Activated CD4-positive, alpha-beta memory T cell treated with anti-CD3 and anti-CD28 coated beads for 36 hours (primary cell): ENCODE results near the gene SH3PXD2B. TPM values are rescaled to one million over a fixed set of nuclear protein-coding genes. Genes with fewer than 3 reads are reported as not detected.
A peak's percentile ranks its signal among the peaks of the same experiment; 100 is the strongest.

ENCODE experiments used
- CTCF ChIA-PET: fragments of 350-600 bp; sonication (Branson Sonifier 250); formaldehyde crosslinking; loops from one replicate; lab custom pipeline; 2021; ENCODE audit warnings: antibody characterized with exemption, inconsistent platforms; lab: Charles Lee
- POLR2A ChIA-PET: fragments of 350-600 bp; sonication (Branson Sonifier 250); formaldehyde crosslinking; loops from one replicate; lab custom pipeline; 2021; ENCODE audit warnings: antibody characterized with exemption; lab: Charles Lee
- DNase-seq: peaks from one replicate; pipeline ENCODE4 v3.0.0-alpha.2; 2020
- H3K27ac Mint-ChIP-seq: one replicate; pipeline ENCODE4 v1.8.0; 2021; ENCODE audit warnings: mixed read lengths
- H3K27me3 Mint-ChIP-seq: one replicate; pipeline ENCODE4 v1.8.0; 2021; ENCODE audit warnings: mixed read lengths
- H3K36me3 Mint-ChIP-seq: one replicate; pipeline ENCODE4 v1.8.0; 2021; ENCODE audit warnings: mixed read lengths
- H3K4me1 Mint-ChIP-seq: one replicate; pipeline ENCODE4 v1.8.0; 2021; ENCODE audit warnings: low read depth, mixed read lengths
- H3K4me3 Mint-ChIP-seq: one replicate; pipeline ENCODE4 v1.8.0; 2021; ENCODE audit warnings: mild to moderate bottlenecking, mixed read lengths
- H3K9me3 Mint-ChIP-seq: one replicate; pipeline ENCODE4 v1.8.0; 2021; ENCODE audit warnings: mixed read lengths
- intact Hi-C: fragments of 100-400 bp; cut with micrococcal nuclease; formaldehyde crosslinking; loops from one replicate; pipeline ENCODE4 v1.15.1; 2023
- total RNA-seq, 2 experiments: library from RNA; stranded (reverse); gene quantifications; one replicate each; pipeline ENCODE4 v1.2.3, GENCODE V29; 2021

Gene SH3PXD2B
- total RNA-seq, 2 experiments from 2014 or later = 0.99 to 1.1 TPM

DNA sequence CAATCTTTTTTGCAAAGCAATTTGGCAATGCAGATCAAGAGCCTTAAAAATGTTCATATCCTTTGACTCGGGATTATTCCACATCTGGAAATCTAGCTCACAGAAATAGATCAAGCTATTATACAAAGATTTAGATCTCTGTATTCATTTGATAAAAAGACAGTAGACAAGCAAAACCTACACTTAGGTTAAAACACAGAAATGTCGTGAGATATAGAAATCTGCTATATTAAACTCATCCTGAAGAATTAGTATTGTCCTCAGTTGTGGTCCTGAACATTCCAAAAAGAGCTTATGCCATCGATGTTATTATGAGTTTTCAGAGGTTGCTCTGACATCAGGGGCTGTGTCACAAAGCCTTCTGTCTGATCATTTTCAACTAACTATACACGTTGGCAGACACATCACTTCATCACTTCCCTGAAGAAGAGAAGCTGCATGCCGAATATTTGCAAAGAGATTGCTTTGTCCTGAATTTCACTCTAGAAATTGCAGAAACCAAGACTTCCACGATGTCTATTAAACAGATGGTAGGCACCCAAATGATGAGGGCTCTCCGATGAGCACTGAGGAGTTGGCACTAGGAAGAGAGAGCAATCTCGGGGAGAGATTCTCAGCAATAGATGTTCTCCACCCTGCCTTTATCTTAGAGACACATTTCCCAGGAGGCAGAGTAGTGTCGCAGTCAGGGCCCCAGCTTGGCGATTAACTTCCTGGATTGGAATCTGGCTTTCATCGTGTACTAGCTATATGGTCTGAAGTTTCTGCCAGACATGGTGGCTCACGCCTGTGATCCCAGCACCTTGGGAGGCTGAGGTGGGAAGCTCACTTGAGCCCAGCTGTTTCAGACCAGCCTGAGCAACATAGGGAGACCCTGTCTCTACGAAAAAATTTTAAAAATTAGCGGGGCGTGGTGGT is 168.8 kb downstream of the SH3PXD2B start:
- DNase-seq = no peak
- no peaks in the 10 kb centered on the region for H3K36me3 Mint-ChIP-seq
- no peaks in the 10 kb centered on the region for H3K9me3 Mint-ChIP-seq
- ChIA-PET POLR2A (interaction anchor here (0.6 kb wide), 1 partner anchor 108 kb away, joined by 3 read pairs; no protein-coding TSS in a partner anchor), CTCF (interaction anchor here (0.7 to 2.0 kb wide), 7 partner anchors 8 to 226 kb away, joined by 3 to 10 read pairs (median 3); partner anchors contain the start of gene STK10)
- H3K27ac Mint-ChIP-seq = no peak overlapping the region
- H3K4me1 Mint-ChIP-seq = peaks cover 26% of the 10 kb centered on the region
- H3K4me3 Mint-ChIP-seq = peak overlapping the region; percentile 12
- no peaks in the 10 kb centered on the region for H3K27me3 Mint-ChIP-seq
- intact Hi-C loops = no loop called here

DNA sequence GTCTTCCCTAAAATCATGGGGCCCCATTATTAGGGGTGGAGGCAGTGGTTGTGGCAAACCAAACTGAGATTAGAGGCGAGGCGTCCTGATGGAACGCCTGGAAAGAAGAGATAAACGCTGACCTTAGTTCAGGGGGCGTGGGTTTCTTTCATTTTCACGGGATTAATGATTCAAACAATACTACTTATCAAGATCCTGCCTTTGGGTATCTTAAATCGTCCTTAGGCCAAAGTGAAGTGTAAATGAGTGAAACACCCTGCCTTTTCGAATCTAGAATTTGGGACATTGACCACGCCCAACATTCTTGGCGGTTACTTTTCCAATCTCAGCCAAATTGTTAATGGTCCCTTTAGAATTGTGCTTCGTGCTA is 169.7 kb downstream of the SH3PXD2B start:
- DNase-seq = no peak
- Mint-ChIP-seq H3K27me3 (no peaks in the 10 kb centered on the region), H3K4me1 (peaks cover 26% of the 10 kb centered on the region), H3K27ac (no peak overlapping the region), H3K36me3 (no peaks in the 10 kb centered on the region), H3K9me3 (no peaks in the 10 kb centered on the region), H3K4me3 (peak overlapping the region; percentile 75)
- intact Hi-C loops = loop anchor here (1.0 to 5.0 kb wide), 4 partner anchors 9 to 897 kb away; partner anchors contain the start of genes FBXW11, NPM1 and STK10
- ChIA-PET POLR2A (no interaction called here), CTCF (interaction anchor here (0.7 to 2.0 kb wide), 6 partner anchors 9 to 225 kb away, joined by 3 to 10 read pairs (median 4); partner anchors contain the start of gene STK10)

DNA sequence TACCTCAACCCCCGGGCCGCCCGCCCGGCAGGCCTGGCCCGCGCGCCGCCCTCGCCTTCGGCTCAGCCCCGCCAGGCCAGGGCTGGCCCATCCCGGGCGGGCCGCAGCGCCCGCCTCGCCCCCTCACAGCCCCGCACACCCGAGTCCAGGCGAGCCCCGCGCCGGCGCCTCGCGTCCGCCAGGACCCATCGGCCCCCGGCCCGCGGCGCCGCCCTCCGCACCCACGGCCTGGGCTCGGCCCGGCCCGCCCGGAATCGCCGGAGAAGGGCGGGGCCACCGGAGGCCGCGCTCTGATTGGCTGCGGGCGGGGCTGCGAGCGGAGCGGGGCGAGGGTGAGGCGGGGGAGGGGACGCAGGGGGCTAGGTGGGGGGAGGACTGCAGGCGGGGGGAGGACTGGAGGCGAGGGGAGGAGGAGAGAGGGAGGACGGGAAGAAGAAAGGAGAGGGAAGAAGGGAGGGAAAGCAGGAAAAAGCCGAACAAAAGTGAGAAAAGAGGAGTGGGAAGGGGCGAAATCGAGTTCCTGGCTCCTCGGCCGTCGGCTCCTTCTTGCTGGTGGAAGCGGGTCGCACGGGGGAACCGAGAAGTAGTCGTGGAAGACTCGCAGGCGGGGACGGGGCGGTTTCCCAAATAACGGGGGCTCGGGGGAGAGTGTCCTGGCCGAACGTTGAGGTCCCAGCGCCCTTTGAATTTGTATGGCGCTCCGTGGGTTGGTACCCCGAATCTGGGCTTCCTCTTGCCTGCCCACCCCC is 170.3 kb downstream of the SH3PXD2B start:
- H3K4me1 Mint-ChIP-seq = peaks cover 26% of the 10 kb centered on the region
- DNase-seq = peak; percentile 82
- ChIA-PET CTCF (interaction anchor here (0.7 to 5.2 kb wide), 8 partner anchors 8 to 213 kb away, joined by 3 to 67 read pairs (median 7); partner anchors contain the start of gene STK10), POLR2A (interaction anchor here (0.5 to 1.4 kb wide), 3 partner anchors 59 to 277 kb away, joined by 3 to 9 read pairs (median 7); partner anchors contain the start of gene FBXW11)
- no peak overlapping the region for H3K27ac Mint-ChIP-seq
- peak overlapping the region; percentile 75 for H3K4me3 Mint-ChIP-seq
- H3K36me3 Mint-ChIP-seq = no peaks in the 10 kb centered on the region
- no peaks in the 10 kb centered on the region for H3K9me3 Mint-ChIP-seq
- intact Hi-C loops = loop anchor here (1.0 to 5.0 kb wide), 6 partner anchors 9 to 897 kb away; partner anchors contain the start of genes FBXW11, NPM1 and STK10
- H3K27me3 Mint-ChIP-seq = no peaks in the 10 kb centered on the region

DNA sequence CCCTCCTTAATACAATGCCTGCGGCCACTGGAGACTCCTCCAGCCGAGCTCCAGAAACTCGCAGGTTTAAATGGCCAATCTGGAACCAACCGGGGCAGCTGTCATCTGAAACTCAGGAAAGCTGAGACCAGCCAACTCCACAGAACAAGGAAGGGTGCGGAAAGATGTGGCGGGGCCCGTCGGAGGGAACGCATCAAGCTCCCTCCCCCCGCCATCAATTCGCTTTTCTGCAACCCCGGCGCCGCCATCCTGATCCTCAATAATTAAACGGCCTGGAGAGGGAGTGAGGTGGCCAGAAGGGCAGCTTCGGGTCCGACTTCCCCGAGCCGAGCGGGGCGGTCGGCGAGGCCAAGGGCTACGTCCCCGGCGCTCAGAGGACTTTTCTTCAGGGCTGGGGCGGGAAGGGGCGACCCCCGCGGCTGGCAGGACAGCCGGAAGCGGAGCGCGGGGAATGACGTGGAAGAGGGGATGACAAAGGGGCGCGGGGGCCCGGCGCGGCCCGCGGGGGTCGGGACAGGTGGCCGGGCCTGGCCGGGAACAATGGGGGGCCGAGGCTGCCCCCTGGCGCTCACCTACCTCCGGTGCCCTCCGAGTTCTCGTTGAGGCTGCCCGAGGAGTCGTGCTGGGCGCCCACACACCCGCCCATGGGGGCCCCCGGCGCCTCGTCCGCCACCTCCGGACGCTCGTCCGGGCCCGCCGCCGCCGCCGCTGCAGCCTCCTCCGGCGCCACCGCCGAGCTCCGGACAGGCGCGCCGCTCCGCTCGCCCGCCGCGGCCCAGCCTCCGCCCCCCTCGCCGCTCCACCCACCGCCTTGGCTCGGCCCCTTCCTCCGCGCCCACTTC is 171.1 kb downstream of the SH3PXD2B start, which contains the start of gene UBTD2:
UBTD2 (minus strand) TSS at position 745 of the 842 bp plus-strand sequence; CDS start at position 646, 99 bp downstream.
- Mint-ChIP-seq H3K4me1 (peaks cover 26% of the 10 kb centered on the region), H3K4me3 (peak within 1 kb of the TSS; percentile 79), H3K36me3 (no peaks in the 10 kb centered on the region), H3K27me3 (no peaks in the 10 kb centered on the region), H3K27ac (no peak within 1 kb of the TSS), H3K9me3 (no peaks in the 10 kb centered on the region)
- POLR2A ChIA-PET = interaction anchor here (0.5 to 1.4 kb wide), 6 partner anchors 58 to 276 kb away, joined by 3 to 9 read pairs (median 4); partner anchors contain the start of gene FBXW11
- CTCF ChIA-PET = interaction anchor here (0.6 to 5.2 kb wide), 23 partner anchors 8 to 391 kb away, joined by 3 to 67 read pairs (median 5); partner anchors contain the start of gene STK10
- intact Hi-C loops = loop anchor here (2.0 to 5.0 kb wide), 4 partner anchors 58 to 896 kb away; partner anchors contain the start of genes FBXW11 and NPM1
- DNase-seq = peak; percentile 83

DNA sequence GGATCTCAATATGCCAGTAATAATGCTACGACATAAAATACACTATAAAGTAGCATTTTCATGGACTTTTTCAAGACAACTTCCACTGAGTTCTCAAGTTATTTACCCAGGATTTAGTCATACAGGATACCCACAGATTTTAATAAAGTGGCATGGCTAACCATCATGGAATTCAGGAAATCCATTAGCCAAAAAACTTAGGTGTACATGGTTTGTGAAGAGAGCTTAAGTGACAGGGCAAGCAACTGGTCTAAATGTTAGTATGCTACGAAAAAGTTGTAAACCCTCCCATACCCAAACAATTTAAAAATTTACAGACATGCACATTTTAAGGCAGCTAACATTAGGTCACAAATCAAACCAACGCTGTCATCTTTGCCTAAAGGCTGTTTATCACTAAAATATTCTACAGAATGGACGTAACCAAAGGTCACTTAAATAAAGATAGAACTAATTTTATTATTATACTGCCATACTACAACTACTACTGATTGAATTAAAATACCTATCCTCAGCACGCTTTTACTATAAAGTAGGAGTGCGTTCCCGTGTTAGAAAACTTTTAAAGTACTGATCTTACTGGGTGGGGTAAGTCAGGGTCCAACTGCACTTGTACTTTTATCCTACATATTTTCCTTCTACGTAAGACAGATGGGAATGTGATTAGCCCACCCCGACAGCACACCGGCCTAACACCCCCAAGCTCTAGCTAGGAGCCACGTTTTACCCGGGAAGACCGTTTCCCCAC is 171.9 kb downstream of the SH3PXD2B start:
- intact Hi-C loops = loop anchor here (2.0 to 5.0 kb wide), 4 partner anchors 58 to 895 kb away; partner anchors contain the start of genes FBXW11 and NPM1
- POLR2A ChIA-PET = interaction anchor here (0.9 to 1.4 kb wide), 5 partner anchors 57 to 276 kb away, joined by 3 to 9 read pairs (median 4); partner anchors contain the start of gene FBXW11
- CTCF ChIA-PET = interaction anchor here (0.6 to 5.2 kb wide), 25 partner anchors 9 to 390 kb away, joined by 3 to 67 read pairs (median 5); partner anchors contain the start of gene STK10

DNA sequence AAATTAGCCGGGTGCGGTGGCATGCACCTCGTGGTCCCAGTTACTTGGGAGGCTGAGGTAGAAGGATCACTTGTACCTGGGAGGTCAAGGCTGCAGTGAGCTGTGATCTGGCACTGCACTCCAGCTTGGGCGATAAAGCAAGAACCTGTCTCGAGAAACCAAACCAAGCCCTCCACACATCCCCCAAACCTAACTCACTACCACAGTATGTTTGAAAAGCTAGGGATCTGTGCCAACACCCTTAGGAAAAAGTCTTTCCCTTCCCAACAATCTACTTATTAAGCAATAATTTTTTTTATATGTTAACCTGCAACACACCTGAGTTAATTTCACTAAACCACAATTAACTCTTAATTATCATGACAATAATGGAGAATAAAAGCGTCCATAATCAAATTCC is 173.0 kb downstream of the SH3PXD2B start:
- ChIA-PET CTCF (interaction anchor here (1.0 to 5.2 kb wide), 5 partner anchors 12 to 218 kb away, joined by 3 to 67 read pairs (median 4); partner anchors contain the start of gene STK10), POLR2A (interaction anchor here (0.9 kb wide), 1 partner anchor 93 kb away, joined by 3 read pairs; no protein-coding TSS in a partner anchor)
- H3K4me3 Mint-ChIP-seq = no peak overlapping the region
- intact Hi-C loops = loop anchor here (5.0 kb wide), 2 partner anchors 274 to 894 kb away; partner anchors contain the start of genes FBXW11 and NPM1
- no peak for DNase-seq
- peaks cover 37% of the 10 kb centered on the region for H3K4me1 Mint-ChIP-seq
- H3K27me3 Mint-ChIP-seq = no peaks in the 10 kb centered on the region
- H3K36me3 Mint-ChIP-seq = peaks cover 2% of the 10 kb centered on the region
- no peak overlapping the region for H3K27ac Mint-ChIP-seq
- H3K9me3 Mint-ChIP-seq = no peaks in the 10 kb centered on the region

More for the DNA sequence above, 171.9 kb downstream of the SH3PXD2B start:
- Mint-ChIP-seq H3K36me3 (peaks cover 2% of the 10 kb centered on the region), H3K27ac (no peak overlapping the region), H3K4me3 (peak overlapping the region; percentile 79), H3K4me1 (peaks cover 33% of the 10 kb centered on the region), H3K9me3 (no peaks in the 10 kb centered on the region), H3K27me3 (no peaks in the 10 kb centered on the region)
- no peak for DNase-seq

DNA sequence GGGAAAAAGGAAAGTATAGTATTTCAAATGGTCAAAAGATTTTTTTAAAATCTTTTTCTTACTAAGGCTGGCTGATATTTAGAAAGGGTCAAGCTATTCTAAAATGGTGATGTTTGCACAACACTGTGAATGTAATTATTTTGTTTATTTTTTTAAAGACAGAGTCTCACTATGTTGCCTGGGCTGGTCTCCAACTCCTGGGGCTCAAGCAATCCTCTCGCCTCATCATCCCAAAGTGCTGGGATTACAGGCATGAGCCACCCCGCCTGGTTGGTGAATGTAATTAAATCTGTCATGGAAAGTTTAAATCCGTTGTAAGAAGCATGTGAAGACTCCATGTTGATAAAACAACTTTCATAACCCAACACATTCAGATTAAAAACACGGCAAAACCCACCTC is 173.4 kb downstream of the SH3PXD2B start:
- intact Hi-C loops = loop anchor here (5.0 kb wide), 2 partner anchors 274 to 894 kb away; partner anchors contain the start of genes FBXW11 and NPM1
- POLR2A ChIA-PET = interaction anchor here (0.7 kb wide), 1 partner anchor 41 kb away, joined by 4 read pairs; no protein-coding TSS in a partner anchor
- Mint-ChIP-seq H3K4me1 (peaks cover 41% of the 10 kb centered on the region), H3K9me3 (no peaks in the 10 kb centered on the region), H3K27ac (no peak overlapping the region), H3K36me3 (peaks cover 2% of the 10 kb centered on the region), H3K27me3 (no peaks in the 10 kb centered on the region), H3K4me3 (no peak overlapping the region)
- DNase-seq = no peak
- CTCF ChIA-PET = interaction anchor here (1.0 to 5.2 kb wide), 3 partner anchors 12 to 169 kb away, joined by 4 to 67 read pairs (median 6); partner anchors contain the start of gene STK10

DNA sequence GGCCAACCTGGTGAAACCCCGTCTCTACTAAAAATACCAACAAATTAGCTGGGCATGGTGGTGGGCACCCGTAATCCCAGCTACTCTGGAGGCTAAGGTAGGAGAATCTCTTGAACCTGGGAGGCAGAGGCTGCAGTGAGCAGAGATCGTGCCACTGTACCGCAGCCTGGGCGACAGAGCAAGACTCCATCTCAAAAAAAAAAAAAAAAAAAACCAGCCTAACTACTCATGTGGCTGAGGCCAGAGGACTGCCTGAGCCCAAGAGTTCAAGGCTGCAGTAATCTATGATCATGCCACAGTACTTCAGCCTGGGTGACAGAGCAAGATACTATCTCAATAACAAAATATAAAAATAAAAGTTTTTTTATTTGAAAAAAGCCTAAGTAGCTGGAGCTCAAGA is 174.0 kb downstream of the SH3PXD2B start:
- intact Hi-C loops = loop anchor here (5.0 kb wide), 2 partner anchors 273 to 893 kb away; partner anchors contain the start of genes FBXW11 and NPM1
- CTCF ChIA-PET = interaction anchor here (1.0 to 5.2 kb wide), 4 partner anchors 13 to 492 kb away, joined by 3 to 67 read pairs (median 5); partner anchors contain the start of gene STK10

DNA sequence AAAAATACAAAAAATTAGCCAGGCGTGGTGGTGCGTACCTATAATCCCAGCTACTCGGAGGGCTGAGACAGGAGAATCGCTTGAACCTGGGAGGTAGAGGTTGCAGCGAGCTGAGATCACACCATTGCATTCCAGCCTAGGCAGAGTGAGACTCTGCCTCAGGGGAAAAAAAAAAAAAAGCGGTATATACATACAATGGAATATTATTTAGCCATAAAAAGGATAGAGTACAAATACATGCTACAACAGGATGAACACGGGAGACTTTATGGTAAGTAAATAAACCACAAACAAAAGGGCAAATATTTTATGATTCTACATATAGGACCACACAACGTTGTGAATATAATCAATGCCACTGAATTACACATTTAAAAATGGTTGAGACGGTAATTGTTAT is 176.0 kb downstream of the SH3PXD2B start:
- POLR2A ChIA-PET = no interaction called here
- intact Hi-C loops = loop anchor here (5.0 kb wide), 1 partner anchor 41 kb away; no protein-coding TSS in a partner anchor
- no peaks in the 10 kb centered on the region for H3K27me3 Mint-ChIP-seq
- H3K4me1 Mint-ChIP-seq = peaks cover 52% of the 10 kb centered on the region
- peaks cover 7% of the 10 kb centered on the region for H3K36me3 Mint-ChIP-seq
- H3K9me3 Mint-ChIP-seq = peaks cover 5% of the 10 kb centered on the region
- no peak overlapping the region for H3K27ac Mint-ChIP-seq
- no peak for DNase-seq
- CTCF ChIA-PET = no interaction called here
- no peak overlapping the region for H3K4me3 Mint-ChIP-seq

More for the DNA sequence above, 174.0 kb downstream of the SH3PXD2B start:
- Mint-ChIP-seq H3K4me1 (peaks cover 47% of the 10 kb centered on the region), H3K36me3 (peaks cover 2% of the 10 kb centered on the region), H3K4me3 (no peak overlapping the region), H3K9me3 (no peaks in the 10 kb centered on the region), H3K27ac (no peak overlapping the region), H3K27me3 (no peaks in the 10 kb centered on the region)
- POLR2A ChIA-PET = interaction anchor here (0.7 kb wide), 1 partner anchor 40 kb away, joined by 4 read pairs; no protein-coding TSS in a partner anchor
- DNase-seq = no peak
